ENCODE data around the gene CYGB.

Gene CYGB

GRCh38 chr17:76537578-76538280 lies at the start of gene CYGB:
Gene CYGB, minus strand, starts transcription at chr17:76537709. Its CDS starts 167 bp downstream, at chr17:76537542.
- DNase-seq: peak; percentile 28

GRCh38 chr17:76586741-76587487 lies 49.4 kb upstream of the CYGB start:
- no peak for DNase-seq

DNA sequence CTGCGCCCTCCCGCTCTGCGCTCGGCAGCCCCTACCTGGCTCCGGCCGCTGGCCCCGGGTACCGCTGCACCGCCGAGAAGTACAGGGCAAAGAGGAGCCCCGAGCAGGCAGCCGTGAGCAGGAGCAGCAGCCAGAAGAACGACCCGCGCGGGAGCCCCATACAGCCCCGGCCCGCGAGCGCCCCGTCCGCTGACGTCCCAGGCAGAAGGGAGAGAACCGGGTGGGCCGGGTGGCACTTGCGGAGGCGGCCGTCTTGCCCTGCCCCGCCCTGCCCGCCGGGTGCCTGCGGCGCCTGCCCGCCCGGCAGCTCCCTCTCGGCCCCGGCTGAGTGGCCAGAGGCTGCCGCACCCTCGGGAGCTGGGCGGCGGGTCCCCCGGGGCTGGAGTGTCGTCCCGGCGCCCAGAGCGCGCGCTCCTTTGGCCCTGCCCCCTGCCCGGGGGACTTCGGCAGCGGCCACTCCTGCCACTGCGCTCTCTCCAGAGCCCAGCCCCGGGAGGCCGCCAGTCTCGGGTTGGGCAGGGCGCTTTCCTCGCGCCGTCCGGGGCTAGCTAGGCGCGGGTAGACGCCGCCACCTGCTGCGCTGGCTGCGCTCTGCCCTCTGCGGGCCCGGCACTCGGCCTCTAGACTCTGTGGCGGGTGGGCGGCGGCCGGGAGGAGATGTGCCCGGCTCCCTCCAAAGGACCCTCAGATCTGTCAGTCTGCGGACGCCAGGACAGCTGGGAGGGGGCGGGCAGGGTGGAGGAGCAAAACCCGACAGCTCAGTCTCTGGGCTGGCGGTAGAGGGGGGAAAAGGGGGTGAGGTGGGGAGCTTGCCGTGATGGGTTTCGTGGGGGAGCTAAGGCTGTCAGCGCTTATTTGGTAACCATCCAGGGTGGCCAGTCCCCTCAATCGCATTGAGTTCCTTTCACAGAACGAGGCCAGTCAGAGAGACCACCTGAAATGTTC lies 48.4 kb upstream of the CYGB start, which contains the start of gene ST6GALNAC2:
ST6GALNAC2 (minus strand) TSS at position 212 of the 945 bp plus-strand sequence; CDS start at position 160, 52 bp downstream.
- DNase-seq: no peak

- DNase-seq: no peak
Observed at GRCh38 chr17:76585033-76585648, 47.6 kb upstream of the CYGB start.

DNA sequence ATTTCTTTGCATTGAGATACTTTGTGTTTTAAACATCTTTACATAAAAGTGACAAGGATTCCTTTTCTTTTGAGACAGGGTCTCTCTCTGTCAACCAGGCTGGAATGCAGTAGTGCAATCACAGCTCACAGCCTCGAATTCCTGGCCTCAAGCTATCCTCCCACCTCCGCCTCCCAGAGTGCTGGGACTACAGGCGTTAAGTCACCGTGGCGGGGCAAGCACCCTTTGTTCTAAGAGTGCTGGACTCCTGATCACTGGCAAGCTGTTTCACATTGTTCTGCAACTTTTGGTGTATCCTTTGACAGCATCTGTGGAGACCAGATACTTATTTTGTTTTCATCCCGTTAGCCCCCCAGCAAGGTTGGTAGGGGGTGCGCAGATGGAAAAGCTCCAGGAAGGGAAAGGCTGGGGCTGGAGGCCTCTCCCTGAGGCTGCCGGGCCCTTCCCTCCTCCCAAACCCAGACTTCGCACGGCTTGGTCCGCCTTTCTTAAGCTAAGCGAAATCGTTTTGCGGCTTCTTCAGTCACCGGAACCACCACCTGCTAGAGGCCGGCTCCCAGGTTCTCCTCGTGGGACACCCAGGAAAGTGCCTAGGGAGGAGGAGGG lies 47.0 kb upstream of the CYGB start:
- no peak for DNase-seq

DNA sequence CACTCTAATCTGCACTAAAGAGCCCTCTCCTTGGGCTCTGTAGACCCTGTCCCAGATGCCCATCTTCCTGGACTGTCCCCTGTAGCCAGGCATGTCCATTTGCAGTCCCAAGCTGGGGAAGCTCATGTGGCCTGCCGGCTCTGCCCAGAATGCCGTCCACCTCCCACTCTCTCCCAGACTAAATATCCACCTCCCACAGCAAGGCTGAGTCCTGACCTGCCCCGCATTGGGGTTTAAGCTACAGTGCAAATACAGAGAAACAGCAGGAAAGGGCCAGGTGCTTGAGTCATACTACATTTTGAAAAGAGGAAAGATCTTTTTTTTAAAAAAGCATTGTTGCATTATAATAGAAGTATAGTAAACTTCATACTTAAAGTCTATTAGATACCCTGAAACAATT lies 45.2 kb upstream of the CYGB start:
- no peak for DNase-seq

DNA sequence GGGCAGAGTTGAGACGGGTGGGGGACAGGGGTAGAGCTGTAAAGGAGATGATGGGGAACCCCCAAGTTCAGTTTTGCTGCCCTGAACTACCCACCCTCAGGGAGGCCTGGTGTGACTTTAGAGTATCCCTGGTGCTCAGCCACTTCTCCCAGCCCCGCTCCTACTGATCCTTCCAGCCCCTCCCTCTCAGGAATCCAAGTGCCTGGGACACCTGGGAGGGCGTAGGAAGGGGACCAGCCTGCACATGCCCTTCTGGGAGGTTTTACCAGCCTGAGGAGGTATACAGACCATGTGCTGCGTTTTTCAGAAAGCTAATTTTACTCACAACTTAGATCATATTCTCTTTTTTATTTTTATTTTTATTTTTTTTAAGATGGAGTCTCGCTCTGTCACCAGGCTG lies 44.0 kb upstream of the CYGB start:
- DNase-seq: no peak

DNA sequence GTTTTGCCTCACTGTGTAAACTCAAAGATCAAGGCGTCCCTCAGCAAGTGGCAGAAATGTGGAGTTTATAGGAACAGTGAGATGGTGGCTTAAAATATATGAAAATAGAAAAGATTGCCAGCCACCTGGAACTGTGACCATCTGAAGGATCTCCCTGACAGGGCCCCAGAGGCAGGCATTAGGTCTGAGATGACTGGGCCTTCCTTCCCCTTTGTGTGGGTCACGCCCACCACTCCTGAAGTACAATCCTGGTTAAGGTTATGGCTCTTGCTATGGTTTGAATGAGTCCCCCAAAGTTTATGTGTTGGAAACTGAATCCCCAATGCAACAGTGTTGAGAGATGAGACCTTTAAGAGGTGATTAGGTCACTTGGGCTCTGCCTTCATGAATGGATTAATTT lies 41.8 kb upstream of the CYGB start:
- DNase-seq: no peak

DNA sequence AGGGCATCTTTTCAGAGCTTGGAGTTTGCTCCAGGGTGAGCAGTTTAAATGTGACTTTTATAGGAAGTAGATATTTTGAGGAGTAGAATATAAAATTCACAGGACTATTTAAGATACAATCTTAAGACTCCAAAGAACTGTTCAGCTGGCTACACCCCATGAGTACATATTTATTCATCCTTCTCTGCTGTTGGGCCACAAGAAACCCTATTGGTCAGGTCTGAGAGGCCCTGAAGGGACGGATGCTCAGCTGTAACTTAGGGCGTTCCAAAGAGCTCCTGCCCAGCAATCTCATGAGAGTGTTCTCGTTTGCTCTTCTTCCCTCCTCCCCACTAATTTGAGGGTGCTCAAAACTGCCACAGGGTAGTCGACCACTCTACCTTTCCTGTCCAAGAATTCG lies 40.9 kb upstream of the CYGB start:
- DNase-seq: no peak

DNA sequence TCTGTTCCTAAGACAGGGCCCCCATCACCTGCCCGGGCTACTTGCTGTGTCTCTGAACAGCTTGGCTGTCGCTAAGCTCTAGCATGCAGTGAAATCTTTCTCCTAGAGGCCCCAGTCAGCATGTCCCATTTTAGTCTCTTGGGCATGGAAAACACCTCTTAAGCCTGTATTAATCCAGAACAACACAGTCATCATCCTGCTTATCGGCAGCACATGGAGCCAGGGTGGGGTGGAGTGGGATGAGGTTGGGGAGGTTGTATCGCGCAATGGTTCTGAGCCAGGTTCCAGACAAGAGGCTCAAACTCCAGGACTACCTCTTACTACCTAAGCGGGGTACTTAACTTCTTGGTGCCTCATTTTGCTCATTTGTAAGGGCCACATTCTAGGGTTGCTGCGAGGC lies 40.4 kb upstream of the CYGB start:
- no peak for DNase-seq

- no peak for DNase-seq
Observed at GRCh38 chr17:76576189-76576588, 38.7 kb upstream of the CYGB start.

GRCh38 chr17:76575570-76575969 lies 38.1 kb upstream of the CYGB start:
- no peak for DNase-seq

- DNase-seq: no peak
Observed at GRCh38 chr17:76574166-76574565, 36.7 kb upstream of the CYGB start.

GRCh38 chr17:76573096-76573495 lies 35.6 kb upstream of the CYGB start:
- DNase-seq: no peak

DNA sequence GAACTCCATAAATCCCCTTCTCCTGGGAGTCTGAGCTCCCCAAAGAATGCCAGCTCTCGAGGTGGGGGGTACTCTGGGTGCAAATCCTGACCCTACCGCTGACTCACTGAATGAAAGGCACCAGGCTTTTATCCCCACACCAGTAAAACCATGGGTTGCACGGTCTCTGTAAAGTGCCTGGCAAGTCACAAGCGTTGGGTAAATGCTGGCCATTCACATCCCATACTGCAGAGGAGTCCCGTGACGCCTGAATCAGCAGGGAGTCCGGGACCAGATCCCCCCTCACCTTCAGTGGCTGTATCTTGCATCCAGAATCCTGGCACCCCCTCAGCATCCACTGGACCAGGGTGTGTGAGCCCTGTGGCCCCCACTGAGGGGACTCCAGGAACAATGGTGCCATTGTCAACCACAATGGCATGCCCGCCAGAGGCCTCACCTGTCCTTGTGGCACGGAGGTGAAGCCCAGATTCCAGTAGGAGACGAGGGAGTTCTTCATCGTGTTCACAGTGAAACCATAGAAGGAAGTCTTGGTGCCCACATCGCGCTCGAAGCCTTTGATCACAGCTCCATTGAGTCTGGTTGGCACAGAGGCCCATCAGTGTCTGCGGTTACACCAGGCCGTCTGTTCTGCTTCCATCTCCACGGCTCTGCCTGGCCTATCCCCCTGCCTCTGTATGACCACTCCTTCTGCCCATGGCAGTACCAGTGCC lies 34.8 kb upstream of the CYGB start:
- no peak for DNase-seq

DNA sequence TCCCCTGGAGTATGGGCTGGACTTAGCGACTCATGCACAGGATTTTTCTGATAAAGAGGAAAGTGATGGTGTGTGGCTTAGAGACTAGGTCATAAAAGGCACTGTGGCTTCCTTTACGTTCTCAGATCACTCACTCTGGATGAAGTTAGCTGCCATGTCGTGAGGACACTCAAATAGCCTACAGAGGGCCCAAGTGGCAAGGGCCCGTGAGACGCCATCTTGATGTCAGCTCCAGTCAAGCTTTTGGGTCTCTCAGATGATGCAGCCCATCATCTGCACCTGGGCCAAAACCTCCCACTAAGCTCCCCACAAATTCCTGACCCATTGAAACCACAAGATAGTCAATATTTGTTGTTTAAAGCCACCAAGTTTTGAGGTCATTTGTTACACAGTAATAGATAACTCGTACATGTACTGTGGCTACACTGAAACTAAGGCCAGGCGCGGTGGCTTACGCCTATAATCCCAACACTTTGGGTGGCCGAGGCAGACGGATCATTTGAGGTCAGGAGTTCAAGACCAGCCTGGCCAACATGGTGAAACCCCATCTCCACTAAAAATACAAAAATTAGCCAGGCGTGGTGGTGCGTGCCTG lies 33.5 kb upstream of the CYGB start:
- DNase-seq: no peak

GRCh38 chr17:76570457-76570856 lies 32.9 kb upstream of the CYGB start:
- no peak for DNase-seq

- no peak for DNase-seq
Observed at GRCh38 chr17:76569607-76570279, 32.2 kb upstream of the CYGB start.

- no peak for DNase-seq
Observed at GRCh38 chr17:76568811-76569221, 31.3 kb upstream of the CYGB start.

DNA sequence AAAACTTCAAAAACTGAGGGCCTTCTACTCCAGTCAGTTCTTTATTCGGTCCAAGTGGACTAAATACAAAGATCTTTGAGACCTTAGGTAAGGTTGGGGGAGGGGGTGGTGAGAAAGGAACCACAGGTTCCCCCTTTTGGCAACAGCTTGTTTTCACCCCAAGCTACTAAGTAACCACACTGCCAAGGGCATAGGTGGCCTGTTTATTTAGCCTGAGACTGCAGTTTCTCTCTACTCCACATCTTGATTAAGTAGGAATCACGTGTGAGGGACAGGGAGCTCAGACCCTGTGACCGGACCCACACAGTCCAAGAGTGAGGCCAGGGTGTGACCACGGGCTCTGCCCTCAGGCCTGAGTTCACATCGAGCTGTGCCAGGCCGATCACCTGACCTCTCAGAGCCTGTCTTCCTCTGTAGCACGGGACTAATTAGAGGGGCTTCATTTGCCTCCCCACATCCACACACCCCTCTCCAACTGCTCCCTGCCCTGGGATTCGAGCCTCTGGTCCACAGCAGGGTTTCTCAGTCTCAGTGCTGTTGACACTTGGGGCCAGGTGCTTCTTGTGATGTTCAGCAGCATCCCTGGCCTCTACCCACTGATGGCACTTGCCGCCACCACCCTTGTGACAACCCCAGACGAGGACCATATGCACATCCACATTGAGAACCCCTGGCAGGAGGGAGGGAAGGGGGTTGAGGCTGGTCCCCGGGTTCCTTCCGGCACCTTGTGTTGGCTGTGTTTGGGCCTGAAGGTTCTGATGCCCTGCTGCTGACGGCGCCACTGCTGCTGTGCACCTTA lies 30.3 kb upstream of the CYGB start:
- DNase-seq: no peak
